NCI-H748 (cell line): Measurements from ENCODE around the gene MLXIPL.
"Not testable (repeated sequence)": the region's sequence is repeated elsewhere in the genome, so short reads cannot be mapped to it uniquely, and the experiment has no call there.

Experiments used
- DNase-seq: peaks from one replicate; lab custom pipeline; 2025; ENCODE audit not compliant: unreplicated experiment; lab: John Stamatoyannopoulos, UW

Gene MLXIPL

DNA sequence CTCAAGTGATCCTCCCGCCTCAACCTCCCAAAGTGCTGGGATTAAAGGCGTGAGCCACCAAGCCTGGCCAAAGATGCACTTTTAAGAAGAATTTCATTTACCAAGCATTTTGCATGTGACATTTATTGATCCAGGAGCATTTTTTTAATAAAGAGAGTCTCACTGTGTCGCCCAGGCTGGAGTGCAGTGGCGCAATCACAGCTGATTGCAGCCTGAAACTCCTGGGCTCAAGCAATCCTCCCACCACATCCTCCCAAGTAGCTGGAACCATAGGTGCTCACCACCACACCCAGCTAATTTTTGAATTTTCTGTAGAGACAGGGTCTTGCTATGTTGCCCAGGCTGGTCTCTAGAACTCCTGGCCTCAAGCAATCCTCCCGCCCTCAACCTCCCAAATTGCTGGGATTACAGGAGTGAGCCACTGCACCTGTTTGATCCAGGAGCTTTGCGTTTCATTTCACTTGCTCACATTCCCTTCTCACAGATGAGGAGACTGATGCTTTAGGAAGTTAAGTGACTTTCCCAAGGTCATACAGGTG, 41.6 kb downstream of the MLXIPL start:
- DNase-seq = no peak

- DNase-seq = not testable (repeated sequence)
Observed at GRCh38 chr7:73581006-73581405, 43.3 kb downstream of the MLXIPL start.

GRCh38 chr7:73578342-73579128, 45.8 kb downstream of the MLXIPL start, which contains the start of gene TBL2:
TBL2 (minus strand) TSS chr7:73578579; CDS start chr7:73578549, 30 bp downstream.
- DNase-seq = peak; percentile 98

- DNase-seq = no peak
Observed at GRCh38 chr7:73577627-73578341, 46.5 kb downstream of the MLXIPL start.

- no peak for DNase-seq
Observed at GRCh38 chr7:73573791-73574190, 50.5 kb downstream of the MLXIPL start.

- DNase-seq = no peak
Observed at GRCh38 chr7:73573276-73573675, 51.0 kb downstream of the MLXIPL start.

GRCh38 chr7:73572767-73573186, 51.5 kb downstream of the MLXIPL start:
- no peak for DNase-seq

- DNase-seq = no peak
Observed at GRCh38 chr7:73570977-73571376, 53.3 kb downstream of the MLXIPL start.

DNA sequence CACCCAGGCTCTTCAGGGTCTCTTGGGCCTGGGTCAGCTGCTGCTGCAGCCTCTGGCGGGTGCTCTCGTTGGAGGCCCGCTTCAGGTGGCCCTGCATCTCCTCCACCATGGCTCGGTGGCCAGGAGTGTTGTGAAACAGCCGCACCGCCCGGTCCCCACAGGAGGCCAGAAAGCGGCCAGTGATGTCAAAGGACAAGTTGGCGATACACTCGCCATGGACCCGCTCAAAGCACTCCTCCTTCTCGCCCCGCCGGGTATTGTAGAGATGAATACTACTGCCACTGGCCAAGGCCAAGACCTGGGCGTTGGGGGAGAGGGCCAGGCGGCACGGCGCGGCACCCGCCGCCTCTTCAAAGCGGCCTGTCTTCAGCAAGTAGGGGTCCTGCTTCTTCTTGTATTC, 53.8 kb downstream of the MLXIPL start:
- no peak for DNase-seq

GRCh38 chr7:73569042-73569608, 55.2 kb downstream of the MLXIPL start:
- DNase-seq = no peak

GRCh38 chr7:73567846-73568685, 56.3 kb downstream of the MLXIPL start:
- no peak for DNase-seq

DNA sequence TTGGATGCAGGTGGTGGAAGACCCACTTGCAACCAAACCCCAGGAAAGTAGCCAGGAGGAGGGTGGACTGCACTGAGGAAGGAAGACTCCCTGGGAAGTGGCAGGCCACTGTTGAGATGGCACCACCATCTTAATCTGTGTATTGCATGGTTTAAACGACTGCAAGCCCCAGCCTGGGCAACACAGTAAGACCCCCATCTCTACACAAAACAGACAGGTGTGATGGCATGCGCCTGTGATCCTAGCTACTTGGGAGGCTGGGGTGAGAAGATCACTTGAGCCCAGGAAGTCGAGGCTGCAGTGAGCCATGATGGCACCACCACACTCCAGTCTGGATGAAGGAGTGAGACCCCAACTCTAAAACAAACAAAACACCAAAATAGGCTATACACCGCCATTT, 57.2 kb downstream of the MLXIPL start:
- no peak for DNase-seq

- DNase-seq = not testable (repeated sequence)
Observed at GRCh38 chr7:73566431-73566830, 57.9 kb downstream of the MLXIPL start.

- no peak for DNase-seq
Observed at GRCh38 chr7:73565675-73566340, 58.5 kb downstream of the MLXIPL start.

GRCh38 chr7:73560109-73560835, 64.0 kb downstream of the MLXIPL start:
- DNase-seq = no peak

DNA sequence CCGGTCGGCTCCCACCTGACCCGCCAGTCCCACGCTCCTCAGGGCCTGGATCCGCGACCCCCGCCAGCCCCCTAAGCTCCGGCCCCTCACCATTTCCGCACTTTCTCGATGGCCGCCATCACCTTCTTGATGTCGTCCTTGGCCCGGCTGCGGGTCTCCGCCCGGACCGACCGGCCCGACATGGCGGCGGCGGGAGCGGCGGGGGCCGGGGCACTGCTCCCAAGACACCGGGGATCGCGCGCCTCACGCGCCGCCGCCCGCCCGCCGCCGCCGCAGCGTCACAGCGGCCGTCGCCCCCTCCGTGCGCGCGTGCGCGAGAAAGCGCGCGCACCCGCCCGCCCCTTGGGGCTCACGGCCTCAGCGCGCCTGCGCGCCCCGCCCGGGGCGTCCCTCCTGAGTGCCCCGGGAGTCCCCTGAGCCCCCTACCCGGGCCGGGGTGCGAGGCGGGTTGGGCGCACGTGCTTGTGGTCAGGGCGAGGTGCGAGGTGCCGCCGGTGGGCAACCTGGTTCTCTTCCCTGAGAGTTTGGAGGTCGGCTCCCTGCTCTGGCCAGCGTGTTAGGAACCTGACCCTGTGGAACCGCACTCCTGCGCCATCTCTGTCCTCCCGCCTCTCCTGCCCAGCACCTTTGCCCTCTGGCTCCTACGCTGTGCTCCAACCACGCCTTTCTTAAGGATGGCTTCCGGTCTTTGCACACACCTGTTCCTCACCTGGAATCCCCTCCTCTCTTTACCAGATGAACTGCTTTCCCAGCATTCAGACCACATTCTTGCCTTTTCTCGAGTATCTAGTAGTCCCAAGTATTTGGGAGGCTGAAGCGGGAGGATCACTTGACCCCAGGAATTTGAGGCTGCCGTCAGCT, 66.7 kb downstream of the MLXIPL start, which contains the start of gene BCL7B:
BCL7B (minus strand) TSS at position 294 of the 861 bp plus-strand sequence; CDS start at position 182, 112 bp downstream.
- DNase-seq = peak; percentile 83

DNA sequence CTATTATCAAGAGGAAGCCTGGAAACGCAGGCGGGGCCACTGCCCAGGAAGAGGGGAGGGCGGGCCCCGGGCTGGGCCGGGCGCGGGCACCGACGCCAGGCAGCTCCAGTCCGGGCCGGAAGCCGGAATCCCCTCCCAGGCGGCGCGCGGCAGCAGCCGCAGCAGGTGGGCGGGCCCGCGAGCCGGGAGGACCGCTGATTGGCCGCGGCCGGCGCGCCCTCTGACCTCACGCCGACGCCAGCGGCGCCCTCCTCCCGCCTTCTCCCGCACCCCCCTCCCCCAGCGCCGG, 67.3 kb downstream of the MLXIPL start:
- DNase-seq = peak; percentile 94

DNA sequence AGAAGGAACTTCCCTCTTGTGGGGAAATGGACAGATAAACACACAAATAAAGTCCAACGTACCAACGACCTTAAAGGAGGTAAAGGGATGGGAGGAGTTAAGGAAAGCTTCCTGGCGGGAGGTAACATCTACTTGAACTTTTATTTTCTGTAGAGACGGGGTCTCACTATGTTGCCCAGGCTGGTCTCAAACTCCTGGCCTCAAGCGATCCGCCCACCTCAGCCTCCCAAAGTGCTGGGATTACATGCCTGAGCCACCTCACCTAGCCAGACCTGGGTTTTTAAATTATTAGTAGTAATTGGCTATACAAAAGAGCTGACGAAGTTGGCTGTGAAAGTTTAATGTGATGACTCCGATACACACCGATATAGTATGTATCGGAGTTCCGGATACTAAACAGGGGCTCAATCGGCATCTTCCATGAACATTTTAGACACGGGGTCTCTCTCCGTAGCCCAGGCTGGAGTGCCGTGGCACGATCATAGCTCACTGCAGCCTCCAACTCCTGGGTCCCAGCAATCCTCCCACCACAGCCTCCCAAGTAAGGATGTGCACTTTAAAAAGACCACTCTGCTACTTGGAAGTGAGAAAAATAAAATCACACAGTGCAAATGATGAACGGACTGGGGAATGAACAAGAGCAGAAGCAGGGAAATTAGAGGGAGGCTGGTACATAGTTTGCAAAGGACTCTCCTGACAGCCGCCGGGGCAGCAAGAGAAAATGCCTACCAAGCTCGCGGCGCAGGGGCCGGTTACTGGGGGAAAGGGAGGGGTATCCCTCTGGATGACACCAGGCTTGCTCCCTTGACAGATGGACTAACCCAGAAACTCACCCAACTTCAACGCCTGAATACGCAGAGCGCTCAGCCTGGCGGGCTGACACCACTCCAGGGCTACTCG, 67.9 kb downstream of the MLXIPL start:
- DNase-seq = peak; percentile 39
